Measurements from ENCODE around the gene AJUBA. TPM values are rescaled to one million over a fixed set of nuclear protein-coding genes. Genes with fewer than 3 reads are reported as not detected.

The AJUBA gene
- total and polyA plus RNA-seq, 7 donors = 0.23 to 7.8 (median 5.1) TPM

DNA sequence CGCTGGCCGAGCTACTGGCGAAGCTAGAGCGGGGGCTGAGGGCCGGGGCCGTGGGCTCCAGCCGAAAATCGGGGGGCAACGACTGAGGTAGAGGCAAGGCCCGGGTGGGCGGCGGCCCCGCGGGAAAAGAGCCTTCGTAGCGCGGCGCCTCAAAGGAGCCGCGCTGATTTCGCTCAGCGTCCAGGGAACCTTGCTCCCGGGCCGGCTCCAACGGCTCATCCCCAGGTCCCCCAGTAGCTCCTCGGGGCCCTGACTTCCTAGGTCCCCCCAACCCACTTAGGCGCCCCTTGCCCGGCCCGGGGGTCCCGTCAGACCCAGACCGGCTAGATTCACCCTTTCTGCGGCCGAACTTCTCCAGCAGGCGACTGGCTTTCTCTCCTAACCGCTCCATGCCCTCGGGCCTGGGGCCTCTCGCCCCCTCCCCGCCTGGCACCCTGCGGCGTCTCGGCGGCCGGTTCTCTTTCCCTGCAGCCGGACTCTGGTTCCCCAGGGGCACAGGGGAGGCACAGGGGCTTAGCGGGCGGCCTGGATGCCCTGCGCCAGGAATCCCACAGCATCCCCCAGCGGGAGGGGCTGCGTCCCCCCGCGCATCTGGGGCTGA is 375 bp downstream of the AJUBA start:
- H3K27me3 ChIP-seq = peaks cover 0 to 6% (median 0%) of the 10 kb centered on the region in 3 donors
- TF ChIP-seq POLR2A (IDR thresholded peaks at IDR 0.05) = no peak
- TF ChIP-seq EP300 (IDR thresholded peaks at IDR 0.05) = no peak
- TF ChIP-seq POLR2AphosphoS5 (IDR thresholded peaks at IDR 0.05) = no peak
- peaks cover 0 to 59% (median 39%) of the 10 kb centered on the region in 4 donors for H3K4me1 ChIP-seq
- peak overlapping the region; percentile 80 to 88 (median 84) for H3K27ac ChIP-seq
- no peak for DNase-seq
- H3K9me3 ChIP-seq = no peaks in the 10 kb centered on the region
- intact Hi-C loops (cut with DNase I) = loop anchor here (2.0 to 10.0 kb wide), 4 partner anchors 25 to 417 kb away; partner anchors contain the start of genes LRP10 and PRMT5
- H3K36me3 ChIP-seq = no peaks in the 10 kb centered on the region
- H3K4me3 ChIP-seq = peak overlapping the region; percentile 62 to 80 (median 74)
- WGBS, 2 donors = 1% methylated on average over 51 of the region's 51 CpGs

DNA sequence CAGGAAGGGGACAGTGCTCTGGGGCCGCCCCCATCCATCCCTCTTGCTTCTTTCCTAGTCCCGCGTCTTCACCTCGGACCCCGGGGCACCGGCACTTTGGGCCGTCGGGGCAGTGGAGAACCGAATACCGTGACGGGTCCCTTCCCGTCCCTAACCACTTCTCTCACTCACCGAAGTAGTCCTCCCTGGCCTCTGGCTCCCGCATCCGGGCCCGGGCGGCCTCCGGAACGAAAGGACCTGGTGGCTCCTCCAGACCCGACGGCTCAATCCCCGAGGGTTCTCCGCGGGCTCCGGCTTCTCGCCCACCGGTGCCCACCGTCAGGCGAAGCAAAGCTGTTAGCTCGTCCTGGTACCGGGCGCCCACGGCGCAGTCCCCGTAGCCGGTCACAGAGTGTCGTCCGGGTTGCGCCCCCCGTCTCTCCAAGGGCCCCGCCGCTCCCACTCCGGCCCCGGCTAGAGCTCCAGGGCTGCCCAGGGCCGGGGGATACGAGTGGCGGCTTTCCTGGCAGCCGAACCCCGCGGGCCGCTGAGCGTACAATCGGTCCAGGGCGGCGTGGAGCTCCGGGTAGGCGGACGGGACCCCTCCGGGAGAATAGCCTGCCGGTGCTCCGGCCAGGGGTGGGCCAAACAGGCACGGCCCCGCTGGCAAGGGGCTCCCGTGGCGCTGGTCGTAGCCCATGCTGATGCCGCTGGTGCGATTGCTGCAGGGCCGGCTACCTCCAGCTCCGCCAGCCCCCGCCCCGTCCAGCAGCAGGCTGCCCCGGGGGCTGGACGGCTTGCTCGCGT is 1.1 kb downstream of the AJUBA start:
- H3K27me3 ChIP-seq = peaks cover 0 to 6% (median 0%) of the 10 kb centered on the region in 3 donors
- H3K4me1 ChIP-seq = peaks cover 0 to 64% (median 45%) of the 10 kb centered on the region in 4 donors
- peak overlapping the region; percentile 80 to 88 (median 84) for H3K27ac ChIP-seq
- no peaks in the 10 kb centered on the region for H3K36me3 ChIP-seq
- no peak for TF ChIP-seq POLR2A (IDR thresholded peaks at IDR 0.05)
- TF ChIP-seq POLR2AphosphoS5 (IDR thresholded peaks at IDR 0.05) = no peak
- TF ChIP-seq, protein P1, sequence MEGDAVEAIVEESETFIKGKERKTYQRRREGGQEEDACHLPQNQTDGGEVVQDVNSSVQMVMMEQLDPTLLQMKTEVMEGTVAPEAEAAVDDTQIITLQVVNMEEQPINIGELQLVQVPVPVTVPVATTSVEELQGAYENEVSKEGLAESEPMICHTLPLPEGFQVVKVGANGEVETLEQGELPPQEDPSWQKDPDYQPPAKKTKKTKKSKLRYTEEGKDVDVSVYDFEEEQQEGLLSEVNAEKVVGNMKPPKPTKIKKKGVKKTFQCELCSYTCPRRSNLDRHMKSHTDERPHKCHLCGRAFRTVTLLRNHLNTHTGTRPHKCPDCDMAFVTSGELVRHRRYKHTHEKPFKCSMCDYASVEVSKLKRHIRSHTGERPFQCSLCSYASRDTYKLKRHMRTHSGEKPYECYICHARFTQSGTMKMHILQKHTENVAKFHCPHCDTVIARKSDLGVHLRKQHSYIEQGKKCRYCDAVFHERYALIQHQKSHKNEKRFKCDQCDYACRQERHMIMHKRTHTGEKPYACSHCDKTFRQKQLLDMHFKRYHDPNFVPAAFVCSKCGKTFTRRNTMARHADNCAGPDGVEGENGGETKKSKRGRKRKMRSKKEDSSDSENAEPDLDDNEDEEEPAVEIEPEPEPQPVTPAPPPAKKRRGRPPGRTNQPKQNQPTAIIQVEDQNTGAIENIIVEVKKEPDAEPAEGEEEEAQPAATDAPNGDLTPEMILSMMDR (IDR thresholded peaks at IDR 0.05) = no peak
- no peak for TF ChIP-seq EP300 (IDR thresholded peaks at IDR 0.05)
- DNase-seq = no peak
- WGBS, 2 donors = 5 to 7% methylated on average over 76 of the region's 76 CpGs
- intact Hi-C loops (cut with DNase I) = loop anchor here (5.0 to 10.0 kb wide), 2 partner anchors 109 to 416 kb away; partner anchors contain the start of gene LRP10
- H3K9me3 ChIP-seq = no peaks in the 10 kb centered on the region
- H3K4me3 ChIP-seq = peak overlapping the region; percentile 62 to 80 (median 74)

DNA sequence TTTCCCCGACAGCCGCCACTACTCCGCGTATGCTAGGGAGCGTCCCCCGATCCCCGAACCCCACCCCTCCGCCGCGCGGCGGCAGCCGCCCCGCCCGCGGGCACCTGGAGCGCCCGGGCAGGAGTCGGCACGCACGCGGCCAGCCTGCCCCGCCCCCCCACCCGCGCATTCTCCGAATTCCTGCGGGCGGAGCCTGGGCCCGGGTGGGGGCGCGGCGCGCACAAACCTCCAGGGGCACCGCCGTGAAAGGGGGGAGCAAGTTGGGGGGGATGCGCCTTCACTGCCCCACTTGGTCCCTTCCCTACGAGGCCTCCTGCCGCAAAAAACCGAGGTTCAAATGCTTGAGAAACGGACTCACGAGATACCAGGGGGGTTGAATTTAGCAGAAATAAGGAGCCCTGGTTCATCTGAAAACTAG is 1.7 kb downstream of the AJUBA start:
- peaks cover 0 to 64% (median 45%) of the 10 kb centered on the region in 4 donors for H3K4me1 ChIP-seq
- peak overlapping the region; percentile 24 to 88 (median 80) for H3K27ac ChIP-seq
- 1 to 2% methylated on average over 41 of the region's 41 CpGs for WGBS, 2 donors

DNA sequence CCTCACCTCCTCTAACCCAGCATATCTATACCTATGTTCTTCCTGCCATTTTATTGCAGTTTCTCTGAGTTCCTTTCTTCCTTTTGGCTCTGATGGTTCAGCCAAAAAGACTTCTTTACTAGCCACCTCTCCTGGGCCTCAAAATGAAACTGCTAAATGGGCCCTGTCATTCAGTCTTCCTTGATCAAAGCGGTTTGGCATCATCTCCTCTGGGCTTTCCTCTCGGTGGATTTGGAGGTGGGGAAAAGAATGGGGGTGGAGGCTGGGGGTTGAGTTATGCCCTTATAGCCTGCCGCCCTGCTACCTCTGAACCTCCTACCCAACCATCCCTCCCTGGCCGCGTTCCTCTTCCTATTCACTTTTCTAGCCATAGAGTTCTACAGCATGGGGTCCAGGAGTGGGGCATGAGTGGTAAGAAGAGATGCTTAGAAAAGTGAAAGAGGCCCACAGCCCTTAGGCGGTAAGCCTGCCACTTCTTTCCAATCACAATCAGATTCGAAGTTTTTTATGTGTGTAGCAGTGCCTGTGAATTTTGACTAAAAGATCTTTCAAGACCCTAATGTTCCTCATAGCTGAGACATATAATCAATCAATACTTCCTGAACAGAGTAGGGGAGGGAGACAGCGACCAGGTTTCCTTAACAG is 2.5 kb downstream of the AJUBA start:
- Histone ChIP-seq H3K27ac (peak overlapping the region; percentile 24 to 88 (median 80)), H3K4me1 (peaks cover 0 to 64% (median 45%) of the 10 kb centered on the region in 4 donors)

More for the DNA sequence above, 1.7 kb downstream of the AJUBA start:
- TF ChIP-seq POLR2A (IDR thresholded peaks at IDR 0.05) (no peak), EP300 (IDR thresholded peaks at IDR 0.05) (no peak), POLR2AphosphoS5 (IDR thresholded peaks at IDR 0.05) (no peak)
- TF ChIP-seq, protein P1 (IDR thresholded peaks at IDR 0.05) = no peak
- H3K4me3 ChIP-seq = peak overlapping the region in 3 of 4 donors; percentile 72 to 80 (median 77)
- H3K9me3 ChIP-seq = no peaks in the 10 kb centered on the region
- no peak for DNase-seq
- peaks cover 0 to 6% (median 0%) of the 10 kb centered on the region in 3 donors for H3K27me3 ChIP-seq
- intact Hi-C loops (cut with DNase I) = loop anchor here (5.0 to 10.0 kb wide), 2 partner anchors 108 to 416 kb away; partner anchors contain the start of gene LRP10
- H3K36me3 ChIP-seq = no peaks in the 10 kb centered on the region

More for the DNA sequence above, 2.5 kb downstream of the AJUBA start:
- no peak for TF ChIP-seq EP300 (IDR thresholded peaks at IDR 0.05)
- TF ChIP-seq, protein P1 (IDR thresholded peaks at IDR 0.05) = no peak
- no peak for TF ChIP-seq POLR2AphosphoS5 (IDR thresholded peaks at IDR 0.05)
- no peak for TF ChIP-seq POLR2A (IDR thresholded peaks at IDR 0.05)
- Histone ChIP-seq H3K4me3 (peak overlapping the region in 3 of 4 donors; percentile 72 to 80 (median 77)), H3K27me3 (peaks cover 0 to 6% (median 0%) of the 10 kb centered on the region in 3 donors), H3K36me3 (no peaks in the 10 kb centered on the region), H3K9me3 (no peaks in the 10 kb centered on the region)
- no peak for DNase-seq
- 71 to 85% methylated on average over 8 of the region's 8 CpGs for WGBS, 2 donors
- intact Hi-C loops (cut with DNase I) = loop anchor here (5.0 to 10.0 kb wide), 2 partner anchors 108 to 415 kb away; partner anchors contain the start of gene LRP10

Measured in sigmoid colon (tissue), 7 donors.